Left kidney (tissue), 2 donors: Measurements from ENCODE around the gene TICAM1. TPM values are rescaled to one million over a fixed set of nuclear protein-coding genes. Genes with fewer than 3 reads are reported as not detected.
A peak's percentile ranks its signal among the peaks of the same experiment; 100 is the strongest.
"Not testable (repeated sequence)": the region's sequence is repeated elsewhere in the genome, so short reads cannot be mapped to it uniquely, and the experiment has no call there.

Experiments
- DNase-seq: peaks from one replicate; pipeline ENCODE4 v3.0.0-alpha.2; 2013
- polyA plus RNA-seq: library from polyadenylated mRNA; unstranded; fragments of 120-200 nt; gene quantifications from one replicate; pipeline ENCODE4 v1.2.1, GENCODE V29; 2013; ENCODE audit not compliant: insufficient read length

Gene TICAM1
- polyA plus RNA-seq, 1 donor: 4.5 TPM

DNA sequence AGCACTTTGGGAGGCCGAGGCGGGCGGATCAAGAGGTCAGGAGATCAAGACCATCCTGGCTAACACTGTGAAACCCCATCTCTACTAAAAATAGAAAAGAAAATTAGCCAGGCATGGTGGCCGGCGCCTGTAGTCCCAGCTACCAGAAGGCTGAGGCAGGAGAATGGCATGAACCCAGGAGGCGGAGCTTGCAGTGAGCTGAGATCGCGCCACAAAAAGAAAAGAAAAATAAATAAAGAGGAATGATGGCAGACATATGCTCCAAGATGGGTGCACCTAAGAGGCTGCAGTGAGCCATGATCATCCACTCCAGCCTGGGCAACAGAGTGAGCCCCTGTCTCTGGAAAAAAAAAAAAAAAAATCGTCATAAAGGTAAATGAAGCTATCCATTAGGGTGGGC lies 14.5 kb upstream of the TICAM1 start:
- DNase-seq: not testable (repeated sequence)

DNA sequence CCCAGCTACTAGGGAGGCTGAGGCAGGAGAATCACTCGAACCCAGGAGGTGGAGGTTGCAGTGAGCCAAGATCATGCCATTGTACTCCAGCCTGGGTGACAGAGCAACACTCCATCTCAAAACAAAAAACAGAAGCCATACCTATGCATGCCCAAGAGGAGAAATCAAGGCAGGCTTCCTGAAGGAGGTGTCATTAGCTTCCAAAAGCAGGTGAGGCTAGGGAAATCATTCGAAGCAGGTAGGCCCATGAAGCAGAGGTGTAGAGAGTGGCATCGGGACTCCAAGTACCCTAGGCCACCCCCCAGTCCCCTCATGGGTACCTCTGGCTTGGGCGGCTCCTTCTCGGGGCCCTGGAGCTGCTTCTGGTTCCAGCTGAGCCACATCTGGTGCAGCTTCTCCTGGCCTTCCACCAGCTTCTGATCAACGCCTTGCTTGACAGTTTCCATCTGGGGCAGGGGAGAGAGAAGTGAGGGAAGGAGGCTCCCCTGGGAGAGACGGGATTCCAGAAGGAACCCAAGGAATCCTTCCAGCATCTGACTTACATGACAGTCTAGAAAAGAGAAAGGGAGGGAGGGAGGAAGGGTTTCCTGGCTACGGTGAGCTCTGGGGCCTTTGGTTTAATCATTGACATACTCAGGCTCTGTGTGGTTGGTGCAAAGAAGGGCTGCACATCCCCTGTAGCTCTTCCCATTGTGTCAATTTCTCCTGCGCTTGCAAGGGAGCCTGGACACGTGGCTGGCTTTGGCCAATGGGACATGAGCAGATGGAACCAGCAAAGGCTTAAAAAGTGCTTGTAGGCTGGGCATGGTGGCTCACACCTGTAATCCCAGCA lies 13.1 kb upstream of the TICAM1 start:
- DNase-seq: peak; percentile 59

DNA sequence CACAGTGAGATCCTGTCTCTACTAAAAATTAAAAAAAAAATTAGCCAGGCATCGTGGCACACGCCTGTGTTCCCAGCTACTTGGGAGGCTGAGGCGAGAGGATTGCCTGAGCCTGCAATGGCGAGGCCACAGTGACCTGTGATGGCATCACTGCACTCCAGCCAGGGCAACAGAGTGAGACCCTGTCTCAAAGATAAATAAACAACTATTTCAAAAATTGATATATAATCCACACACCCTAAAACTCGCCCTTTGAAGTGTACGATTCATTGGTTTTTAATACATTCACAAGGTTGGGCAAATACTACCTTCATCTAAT lies 12.1 kb upstream of the TICAM1 start:
- DNase-seq: no peak

DNA sequence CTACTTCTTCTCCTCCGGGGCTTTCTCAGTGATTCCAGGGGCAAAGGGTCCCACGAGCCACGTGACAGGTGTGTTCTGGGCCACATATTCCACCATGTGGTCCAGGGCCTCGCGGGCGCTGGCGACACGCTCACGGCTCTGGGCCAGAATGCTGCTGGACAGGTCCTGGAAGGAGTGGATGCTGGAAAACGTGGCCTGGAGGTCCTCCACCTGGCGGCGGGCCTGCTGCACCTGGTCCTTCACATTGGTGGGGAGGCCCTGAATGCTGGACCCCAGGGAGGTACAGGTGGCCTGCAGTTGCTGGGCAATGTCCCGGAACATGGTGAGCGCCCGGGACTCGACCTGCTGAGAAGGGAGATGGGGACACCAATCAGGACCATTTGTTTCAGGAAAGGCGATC lies 7.7 kb upstream of the TICAM1 start:
- no peak for DNase-seq

DNA sequence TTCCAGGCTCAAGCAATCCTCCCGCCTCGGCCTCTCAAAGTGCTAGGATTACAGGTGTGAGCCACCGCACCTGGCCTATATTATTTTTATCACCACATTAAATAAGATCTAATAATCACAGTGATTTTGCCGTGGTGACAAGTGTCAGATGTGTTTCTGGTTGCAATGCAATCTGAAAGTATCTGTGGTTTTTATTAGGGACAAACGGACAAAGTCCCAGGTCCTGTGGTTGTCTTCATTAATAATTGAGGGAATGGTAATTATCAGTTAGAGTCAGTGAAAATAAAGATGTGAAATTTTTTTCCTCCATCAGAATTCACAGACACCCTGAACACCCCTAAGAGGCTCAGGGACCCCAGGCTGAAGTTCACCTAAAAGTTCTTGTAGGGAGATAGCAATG lies 1.3 kb upstream of the TICAM1 start:
- DNase-seq: no peak

DNA sequence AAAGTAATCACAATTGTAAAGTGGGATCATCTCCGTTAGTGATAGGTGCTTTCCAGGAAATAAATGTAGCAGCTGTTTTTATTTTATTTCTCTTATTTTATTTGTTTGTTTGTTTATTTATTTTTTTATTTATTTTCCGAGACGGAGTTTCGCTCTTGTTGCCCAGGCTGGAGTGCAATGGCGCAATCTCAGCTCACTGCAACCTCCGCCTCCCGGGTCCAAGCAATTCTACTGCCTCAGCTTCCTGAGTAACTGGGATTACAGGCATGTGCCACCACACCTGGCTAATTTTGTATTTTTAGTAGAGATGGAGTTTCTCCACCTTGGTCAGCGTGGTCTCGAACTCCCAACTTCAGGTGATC lies 448 bp upstream of the TICAM1 start:
- not testable (repeated sequence) for DNase-seq

DNA sequence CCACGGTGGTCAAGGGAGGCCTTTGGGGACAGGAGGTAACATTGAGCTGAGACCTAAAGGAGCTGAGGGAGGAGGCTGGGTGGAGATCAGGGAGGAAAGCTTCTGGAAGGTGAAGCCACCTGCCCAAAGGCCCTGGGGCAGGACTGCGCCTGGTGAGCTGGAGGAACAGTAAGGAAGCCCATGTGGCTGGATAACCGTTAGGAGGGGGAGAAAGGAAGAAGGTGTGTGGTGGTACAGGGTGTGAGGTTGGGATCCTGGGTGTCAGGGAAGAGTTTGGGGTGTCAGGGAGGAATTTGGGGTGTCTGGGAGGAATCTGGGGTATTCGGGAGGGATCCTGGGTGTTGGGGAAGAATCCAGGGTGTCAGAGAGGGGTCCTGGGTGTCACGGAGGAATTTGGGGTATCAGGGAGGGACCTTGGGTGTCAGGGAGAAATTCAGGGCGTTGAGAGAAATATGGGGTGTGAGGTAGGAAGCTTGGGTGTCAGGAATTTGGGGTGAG lies 695 bp downstream of the TICAM1 start:
- no peak for DNase-seq

DNA sequence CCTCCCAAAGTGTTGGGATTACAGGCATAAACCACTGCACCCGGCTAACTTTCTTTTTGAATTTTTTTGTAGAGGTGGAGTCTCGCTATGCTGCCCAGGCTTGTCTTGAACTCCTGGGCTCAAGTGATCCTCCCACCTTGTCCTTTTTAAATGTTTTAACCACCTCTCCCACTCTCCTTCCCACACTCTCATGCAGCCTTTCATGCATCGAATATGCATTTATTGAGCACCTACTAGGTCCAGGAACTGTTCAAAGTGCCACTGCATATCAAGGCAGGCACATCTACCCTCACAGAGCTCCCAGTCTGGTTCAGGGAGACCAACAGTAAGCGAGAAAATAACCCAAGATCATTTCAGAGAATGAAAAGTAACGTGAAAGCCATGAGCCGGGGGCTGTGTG lies 1.2 kb downstream of the TICAM1 start:
- DNase-seq: no peak

DNA sequence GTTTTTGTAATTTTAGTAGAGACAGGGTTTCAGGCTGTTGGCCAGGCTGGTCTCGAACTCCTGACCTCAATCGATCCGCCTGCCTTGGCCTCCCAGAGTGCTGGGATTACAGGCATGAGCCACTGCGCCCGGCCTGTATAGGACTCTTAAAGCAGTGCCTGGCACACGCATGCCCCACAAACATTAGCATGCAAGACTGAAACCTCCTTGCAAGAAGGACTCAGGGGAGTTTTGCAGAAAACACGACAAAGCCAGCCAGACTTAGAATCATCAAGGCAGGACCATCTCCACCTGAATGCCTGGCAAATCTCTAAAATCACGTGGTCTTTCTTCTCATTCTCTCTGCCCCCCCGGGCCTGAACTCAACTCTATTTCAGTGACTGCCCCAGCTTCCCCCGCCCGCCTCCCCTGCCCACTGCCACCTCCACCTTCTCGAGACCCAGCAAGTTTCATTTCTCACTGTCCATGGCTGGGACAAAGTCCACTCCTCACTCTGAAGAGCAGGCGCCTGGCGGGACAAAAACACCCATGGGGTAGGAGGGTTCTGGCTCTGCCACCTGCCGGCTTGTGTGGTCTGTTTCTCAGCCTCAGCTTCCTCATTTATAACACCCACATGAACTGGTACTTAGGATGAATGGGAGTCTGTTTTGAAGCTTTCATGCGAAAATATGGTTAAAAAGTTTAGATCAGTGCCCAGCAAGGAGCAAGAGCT lies 2.4 kb downstream of the TICAM1 start:
- no peak for DNase-seq

DNA sequence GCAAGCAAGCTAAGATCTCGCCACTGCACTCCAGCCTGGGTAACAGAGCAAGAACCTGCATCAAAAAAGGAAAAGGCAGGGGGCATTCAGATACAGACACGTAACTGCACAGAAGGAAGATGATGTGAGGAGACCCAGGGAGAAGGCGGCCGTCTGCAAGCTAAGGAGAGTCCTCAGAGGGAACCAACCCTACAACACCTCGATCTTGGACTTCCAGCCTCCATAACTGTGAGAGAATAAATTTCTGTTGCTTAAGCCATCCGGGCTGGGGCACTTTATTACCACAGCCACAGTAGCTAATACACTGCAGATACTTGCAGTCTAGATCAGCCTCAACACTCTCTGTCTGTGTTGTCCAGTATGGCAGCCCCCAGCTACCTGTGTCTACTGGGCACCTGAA lies 7.9 kb downstream of the TICAM1 start:
- no peak for DNase-seq

DNA sequence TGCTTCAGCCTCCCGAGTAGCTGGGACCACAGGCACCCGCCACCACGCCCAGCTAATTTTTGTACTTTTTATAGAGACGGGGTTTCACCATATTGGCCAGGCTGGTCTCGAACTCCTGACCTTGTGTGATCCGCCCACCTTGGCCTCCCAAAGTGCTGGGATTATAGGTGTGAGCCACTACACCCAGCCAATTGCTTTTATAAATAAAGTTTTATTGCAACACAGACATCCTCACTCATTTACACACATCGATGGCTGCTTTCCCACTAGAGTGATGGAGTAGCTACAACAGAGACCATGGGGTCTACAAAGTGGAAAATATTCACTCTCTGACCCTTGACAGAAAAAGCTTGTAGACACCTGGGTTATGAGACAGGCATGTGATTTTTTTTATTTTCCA lies 9.2 kb downstream of the TICAM1 start:
- not testable (repeated sequence) for DNase-seq

DNA sequence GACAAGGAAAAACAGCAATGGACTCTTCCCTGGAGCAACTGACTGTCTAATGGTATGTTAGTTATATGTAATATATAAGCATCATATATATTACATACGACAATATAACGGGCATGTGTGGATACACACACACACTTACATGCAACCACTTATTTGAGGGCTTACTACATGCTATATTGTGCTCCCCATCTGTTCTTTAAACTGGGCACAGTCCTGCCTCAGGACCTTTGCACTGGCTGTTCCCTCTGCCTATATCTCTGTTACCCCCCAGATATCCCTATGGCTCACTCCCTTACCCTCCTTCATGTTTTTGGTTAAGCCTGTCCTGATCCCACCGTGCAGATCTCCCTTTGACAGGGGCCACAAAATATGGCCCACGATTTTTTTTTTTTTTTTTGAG lies 10.2 kb downstream of the TICAM1 start:
- DNase-seq: no peak

DNA sequence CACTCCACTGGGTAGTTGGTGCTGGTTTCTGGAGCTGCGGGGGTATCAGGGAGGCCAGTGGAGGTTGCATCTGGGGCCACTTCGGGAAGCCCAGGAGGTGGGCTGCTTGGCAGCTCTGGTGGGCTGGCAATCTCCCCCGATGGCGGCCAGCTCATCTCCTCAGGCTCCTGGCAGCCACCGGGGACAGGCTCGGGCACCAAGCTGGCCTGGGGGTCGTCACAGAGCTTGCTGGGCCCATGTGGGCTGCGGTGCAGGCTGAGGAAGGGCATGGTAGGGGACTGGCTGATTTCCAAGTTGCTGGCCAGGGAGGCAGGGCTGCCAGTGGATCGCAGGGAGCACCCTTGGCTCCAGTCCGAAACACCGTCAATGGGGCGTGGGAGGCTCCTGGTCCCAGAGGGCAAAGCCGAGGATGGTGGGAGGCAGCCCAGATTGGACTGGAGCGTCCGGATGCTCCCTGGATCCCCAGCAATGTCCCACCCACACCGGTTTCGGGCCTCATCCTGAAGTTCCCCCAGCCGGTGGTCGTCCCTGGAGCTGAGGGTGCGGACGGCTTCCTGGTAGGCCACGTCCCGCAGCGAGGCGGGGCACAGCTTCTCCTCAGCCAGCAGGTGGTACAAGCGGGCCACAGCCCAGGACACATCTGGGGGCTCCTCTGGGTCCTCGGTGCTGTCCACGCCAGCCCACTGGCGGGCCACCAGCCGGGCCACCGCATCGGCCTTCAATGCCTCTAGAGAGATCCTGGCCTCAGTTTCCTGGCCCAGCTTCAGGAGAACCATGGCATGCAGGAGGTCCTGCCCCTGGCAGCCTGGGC lies 13.8 kb downstream of the TICAM1 start:
- DNase-seq: no peak

DNA sequence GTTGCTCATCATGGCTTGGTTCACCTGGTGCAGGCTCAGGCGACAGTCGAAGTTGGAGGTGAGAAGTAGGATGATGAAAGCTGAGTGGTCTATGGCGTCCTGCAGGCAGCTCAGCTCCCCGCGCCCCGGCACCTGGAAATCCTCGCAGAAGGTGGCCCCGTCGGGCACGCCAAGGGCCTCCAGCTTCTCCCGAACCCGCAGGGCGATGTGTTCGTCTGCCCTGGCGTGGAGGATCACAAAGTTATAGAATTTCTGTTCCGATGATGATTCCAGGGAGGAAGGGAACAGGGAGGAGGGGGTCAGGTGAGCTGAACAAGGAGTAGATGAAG lies 14.6 kb downstream of the TICAM1 start:
- no peak for DNase-seq

DNA sequence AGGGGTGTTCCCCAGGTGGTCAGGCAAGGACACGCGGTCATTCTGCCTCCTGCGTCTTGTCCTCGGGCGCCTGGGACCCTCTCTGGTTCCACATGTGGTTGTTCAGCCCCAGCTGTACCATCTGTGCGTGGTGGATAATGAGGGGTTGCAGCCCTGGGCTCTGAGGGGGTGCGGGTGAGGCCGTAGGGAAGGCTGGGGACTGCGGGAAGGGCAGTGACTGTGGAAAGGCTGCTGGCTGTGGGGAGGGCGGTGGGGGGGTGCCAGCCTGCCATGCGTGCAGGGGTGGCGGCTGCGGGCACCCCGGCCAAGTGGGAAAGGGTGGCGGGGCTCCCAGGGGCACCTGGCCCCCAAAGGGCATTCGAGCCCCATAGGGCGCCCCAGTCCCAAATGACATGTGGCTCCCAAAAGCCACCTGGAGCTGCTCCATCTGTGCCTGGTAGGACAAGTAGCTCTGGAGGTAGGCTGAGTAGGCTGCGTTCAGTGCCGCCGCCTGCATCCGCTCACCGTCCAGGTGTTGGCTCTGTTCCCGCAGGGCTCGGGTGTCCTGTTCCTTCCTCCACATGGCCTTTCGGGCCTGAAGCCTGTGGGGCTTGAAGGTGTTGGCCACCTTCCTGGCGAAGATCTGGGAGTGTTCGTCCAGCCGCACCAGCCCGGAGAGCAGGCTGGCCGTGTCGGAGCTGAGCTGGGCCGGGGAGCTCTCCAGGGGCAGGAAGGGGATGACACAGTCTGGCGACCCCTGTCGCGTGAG lies 15.1 kb downstream of the TICAM1 start:
- DNase-seq: no peak

DNA sequence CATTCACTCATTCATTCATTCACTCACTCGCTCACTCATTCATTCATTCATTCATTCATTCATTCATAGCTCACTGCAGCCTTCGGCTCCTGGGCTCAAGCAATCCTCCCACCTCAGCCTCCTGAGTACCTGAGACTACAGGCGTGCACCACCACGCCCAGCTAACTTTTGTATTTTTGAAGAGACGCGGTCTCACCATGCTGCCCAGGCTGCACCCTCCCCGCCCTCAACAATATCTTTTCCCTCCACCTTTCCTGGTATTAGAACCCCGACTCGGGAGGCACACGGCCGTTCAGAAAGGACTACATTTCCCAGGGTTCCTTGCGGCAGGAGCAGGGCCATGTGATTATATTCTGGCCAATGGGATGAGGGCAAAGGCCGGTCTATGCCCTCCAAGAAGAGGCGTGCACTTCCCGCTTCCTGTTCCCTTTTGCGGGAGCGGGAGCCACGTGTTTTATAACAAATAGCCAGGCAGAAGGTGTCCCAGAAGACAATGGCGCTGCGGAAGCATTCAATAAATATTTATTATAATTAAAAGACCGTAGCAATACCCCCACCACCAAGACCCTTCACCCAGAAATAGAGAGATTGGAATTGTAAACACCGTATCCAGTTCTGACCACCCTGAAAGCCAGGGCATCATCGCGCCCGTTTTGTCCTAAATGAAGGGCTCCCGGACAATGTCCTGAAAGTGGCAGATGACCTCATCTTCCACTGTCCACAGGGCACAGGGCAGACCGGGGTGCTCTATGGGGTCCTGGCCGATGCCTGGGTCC lies 15.9 kb downstream of the TICAM1 start:
- peak; percentile 91 for DNase-seq

DNA sequence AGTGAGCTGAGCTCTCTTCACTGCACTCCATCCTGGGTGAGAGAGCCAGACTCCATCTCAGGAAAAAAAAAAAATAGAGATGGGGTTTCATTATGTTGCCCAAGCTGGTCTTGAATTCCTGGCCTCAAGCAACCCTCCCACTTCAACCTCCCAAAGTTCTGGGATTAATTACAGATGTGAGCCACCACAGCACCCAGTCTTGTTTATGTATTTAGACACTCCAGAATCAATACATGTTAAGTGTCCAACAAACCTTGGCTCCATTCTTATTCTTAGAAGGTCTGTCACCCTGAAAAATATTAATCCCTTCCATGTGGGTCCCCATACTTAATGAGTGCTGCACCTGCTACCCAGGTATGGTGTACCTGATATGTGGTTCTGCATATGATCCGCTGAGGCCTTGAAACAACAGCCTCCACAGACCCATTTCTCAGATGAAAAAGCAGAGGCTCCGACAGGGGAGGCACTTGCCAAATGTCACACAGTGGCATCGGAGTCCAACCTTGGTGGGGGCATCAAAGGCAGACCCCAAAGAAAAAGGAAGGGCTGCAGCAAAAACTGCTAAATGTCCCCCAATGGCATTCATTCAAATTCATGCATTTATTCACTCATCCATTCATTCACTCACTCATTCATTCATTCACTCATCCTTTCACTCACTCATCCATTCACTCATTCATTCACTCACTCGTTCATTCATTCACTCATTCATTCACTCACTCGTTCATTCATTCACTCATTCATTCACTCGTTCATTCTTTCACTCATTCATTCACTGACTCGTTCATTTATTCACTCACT lies 16.7 kb downstream of the TICAM1 start:
- no peak for DNase-seq

DNA sequence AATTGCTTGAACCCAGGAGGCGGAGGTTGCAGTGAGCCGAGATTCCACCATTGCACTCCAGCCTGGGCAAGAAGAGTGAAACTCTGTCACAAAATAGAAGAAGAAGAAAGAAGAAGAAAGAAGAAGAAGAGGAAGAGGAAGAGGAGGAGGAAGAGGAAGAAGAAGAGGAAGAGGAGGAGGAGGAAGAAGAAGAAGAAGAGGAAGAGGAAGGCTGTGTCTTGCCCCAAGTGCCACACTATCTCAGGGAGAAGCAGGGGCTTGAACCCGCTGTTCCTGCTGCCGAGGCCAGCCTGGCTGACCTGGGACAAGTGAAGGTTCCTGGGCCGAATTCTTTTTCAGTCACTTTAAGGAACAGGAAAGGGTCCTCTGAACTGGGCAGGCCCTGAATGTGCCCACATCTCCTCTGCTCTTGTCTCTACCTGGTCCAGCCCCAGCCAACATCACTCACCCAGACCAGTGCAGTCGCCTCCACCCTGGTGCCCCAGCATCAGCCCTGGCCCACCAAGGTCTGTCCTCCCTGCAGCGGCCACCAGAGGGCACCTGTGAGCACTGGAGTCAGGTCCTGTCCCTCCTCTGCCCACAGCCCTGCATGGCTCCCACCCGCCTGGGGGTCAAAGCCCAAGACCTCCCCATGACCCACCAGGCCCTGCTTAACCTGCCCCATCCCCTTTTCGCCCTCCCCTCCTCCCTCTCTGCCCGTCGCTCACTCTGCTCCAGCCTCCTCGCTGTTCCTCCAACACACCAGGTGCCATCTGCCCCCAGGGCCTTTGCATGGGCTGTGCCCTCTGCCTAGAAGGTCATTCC lies 20.0 kb downstream of the TICAM1 start:
- DNase-seq: no peak

DNA sequence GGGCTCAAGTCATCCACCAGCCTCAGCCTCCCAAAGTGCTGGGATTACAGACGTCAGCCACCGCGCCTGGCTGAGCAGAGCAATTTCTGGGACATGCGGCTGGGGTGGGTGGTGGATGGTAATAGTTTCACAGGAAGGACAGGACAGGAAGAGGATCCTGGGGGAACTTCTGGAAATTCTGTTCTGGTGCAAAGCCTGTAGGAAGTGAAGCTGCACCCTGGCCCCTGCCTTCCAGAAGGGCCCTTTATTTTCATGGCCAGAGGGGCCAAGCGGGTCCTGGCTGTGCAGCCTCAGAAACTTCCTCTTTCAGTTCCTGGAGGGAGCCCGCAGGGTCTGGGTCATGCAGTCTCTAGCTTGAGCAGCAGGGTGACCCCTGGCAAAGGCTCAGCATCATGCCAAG lies 24.3 kb downstream of the TICAM1 start:
- no peak for DNase-seq

DNA sequence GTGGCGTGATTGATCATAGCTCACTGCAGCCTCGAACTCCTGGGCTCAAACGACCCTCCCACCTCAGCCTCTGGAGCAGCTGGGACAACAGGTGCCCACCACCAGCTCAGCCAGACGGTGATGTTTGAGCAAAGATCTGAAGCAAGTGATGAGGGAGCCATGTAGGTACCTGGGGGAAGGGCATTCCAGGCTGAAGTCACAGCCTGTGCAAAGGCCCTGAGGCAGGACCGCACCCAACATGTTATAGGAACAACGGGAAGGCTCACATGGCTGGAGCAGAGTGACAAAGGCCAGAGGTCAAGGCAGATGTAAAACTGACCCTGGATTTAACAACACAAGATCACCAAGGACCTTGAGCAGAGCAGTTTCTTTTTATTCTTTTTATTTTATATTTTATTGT lies 25.1 kb downstream of the TICAM1 start:
- no peak for DNase-seq
